VCaP (cell line): ENCODE measurements around the gene MTA3.
"Not testable (repeated sequence)": the region's sequence is repeated elsewhere in the genome, so short reads cannot be mapped to it uniquely, and the experiment has no call there.

Source experiments
- H3K27ac ChIP-seq: fragments of 450-650 bp; 2 replicates; pipeline ENCODE4 v1.5.1; 2017
- CTCF ChIP-seq: fragments of 450-650 bp; conservative IDR thresholded peaks from 2 replicates; pipeline ENCODE4 v1.5.1; 2017; ENCODE audit warnings: mild to moderate bottlenecking, moderate library complexity

MTA3 gene

DNA sequence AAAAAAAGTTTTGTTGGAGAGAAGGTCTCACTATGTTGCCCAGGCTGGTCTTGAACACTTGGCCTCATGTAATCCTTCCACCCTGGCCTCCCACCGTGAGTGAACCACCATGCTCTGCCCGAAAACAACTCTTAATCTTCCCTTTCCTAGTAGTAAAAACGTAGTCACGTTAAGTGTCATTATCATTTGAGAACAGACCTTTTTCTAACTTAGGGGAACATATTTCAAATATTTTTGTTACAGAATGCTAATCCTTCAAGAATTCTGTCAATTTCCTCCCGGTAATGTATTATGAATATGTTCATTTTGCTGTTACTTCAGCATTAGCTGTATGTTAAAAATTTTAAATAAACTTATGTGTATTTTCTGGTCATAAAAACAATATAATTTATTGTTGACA, 49.7 kb downstream of the MTA3 start:
- no peak overlapping the region for H3K27ac ChIP-seq
- TF ChIP-seq CTCF, result no peak

GRCh38 chr2:42618972-42619371, 50.5 kb downstream of the MTA3 start:
- no peak for TF ChIP-seq CTCF
- no peak overlapping the region for H3K27ac ChIP-seq

DNA sequence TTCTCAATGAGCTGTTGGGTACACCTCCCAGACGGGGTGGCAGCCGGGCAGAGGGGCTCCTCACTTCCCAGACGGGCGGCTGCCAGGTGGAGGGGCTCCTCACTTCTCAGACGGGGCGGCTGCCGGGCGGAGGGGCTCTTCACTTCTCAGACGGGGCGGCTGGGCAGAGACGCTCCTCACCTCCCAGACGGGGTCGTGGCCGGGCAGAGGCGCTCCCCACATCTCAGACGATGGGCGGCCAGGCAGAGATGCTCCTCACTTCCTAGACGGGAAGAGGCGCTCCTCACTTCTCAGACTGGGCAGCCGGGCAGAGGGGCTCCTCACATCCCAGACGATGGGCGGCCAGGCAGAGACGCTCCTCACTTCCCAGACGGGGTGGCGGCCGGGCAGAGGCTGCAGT, 53.2 kb downstream of the MTA3 start:
- H3K27ac ChIP-seq, result not testable (repeated sequence)

GRCh38 chr2:42622943-42623676, 54.7 kb downstream of the MTA3 start:
- no peak for TF ChIP-seq CTCF
- H3K27ac ChIP-seq, result no peak overlapping the region

- no peak overlapping the region for H3K27ac ChIP-seq
- TF ChIP-seq CTCF, result no peak
Observed at GRCh38 chr2:42624047-42624446, 55.6 kb downstream of the MTA3 start.

DNA sequence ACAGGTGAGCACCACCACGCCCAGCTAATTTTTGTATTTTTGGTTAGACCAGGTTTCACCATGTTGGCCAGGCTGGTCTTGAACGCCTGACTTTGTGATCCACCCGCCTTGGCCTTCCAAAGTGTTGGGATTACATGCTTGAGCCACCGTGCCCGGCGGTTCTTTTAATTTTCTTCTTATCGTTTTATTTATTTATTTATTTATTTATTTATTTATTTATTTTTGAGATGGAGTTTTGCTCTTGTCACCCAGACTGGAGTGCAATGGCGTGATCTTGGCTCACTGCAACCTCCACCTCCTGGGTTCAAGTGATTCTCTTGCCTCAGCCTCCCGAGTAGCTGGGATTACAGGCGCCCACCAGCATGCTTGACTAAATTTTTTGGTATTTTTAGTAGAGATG, 59.6 kb downstream of the MTA3 start:
- not testable (repeated sequence) for H3K27ac ChIP-seq

DNA sequence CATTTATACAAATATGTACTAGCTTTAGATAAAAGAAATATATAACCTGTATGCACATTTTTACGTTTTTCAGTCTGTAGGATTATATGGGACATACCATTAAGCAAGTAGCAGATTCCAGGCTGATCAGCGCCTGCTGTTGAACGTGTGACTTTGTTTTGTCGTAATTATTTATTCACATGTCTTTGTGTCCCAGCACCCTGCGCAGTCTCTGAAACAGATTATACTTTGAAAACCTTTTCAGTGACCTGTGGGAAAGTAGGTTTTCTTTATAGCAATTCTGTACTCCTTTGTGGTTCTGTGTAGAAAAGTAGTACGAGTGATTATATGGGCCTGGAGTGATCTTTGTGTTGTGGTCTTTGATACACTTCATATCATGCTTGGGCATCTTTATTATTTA, 68.5 kb downstream of the MTA3 start:
- TF ChIP-seq CTCF, result no peak
- no peak overlapping the region for H3K27ac ChIP-seq

DNA sequence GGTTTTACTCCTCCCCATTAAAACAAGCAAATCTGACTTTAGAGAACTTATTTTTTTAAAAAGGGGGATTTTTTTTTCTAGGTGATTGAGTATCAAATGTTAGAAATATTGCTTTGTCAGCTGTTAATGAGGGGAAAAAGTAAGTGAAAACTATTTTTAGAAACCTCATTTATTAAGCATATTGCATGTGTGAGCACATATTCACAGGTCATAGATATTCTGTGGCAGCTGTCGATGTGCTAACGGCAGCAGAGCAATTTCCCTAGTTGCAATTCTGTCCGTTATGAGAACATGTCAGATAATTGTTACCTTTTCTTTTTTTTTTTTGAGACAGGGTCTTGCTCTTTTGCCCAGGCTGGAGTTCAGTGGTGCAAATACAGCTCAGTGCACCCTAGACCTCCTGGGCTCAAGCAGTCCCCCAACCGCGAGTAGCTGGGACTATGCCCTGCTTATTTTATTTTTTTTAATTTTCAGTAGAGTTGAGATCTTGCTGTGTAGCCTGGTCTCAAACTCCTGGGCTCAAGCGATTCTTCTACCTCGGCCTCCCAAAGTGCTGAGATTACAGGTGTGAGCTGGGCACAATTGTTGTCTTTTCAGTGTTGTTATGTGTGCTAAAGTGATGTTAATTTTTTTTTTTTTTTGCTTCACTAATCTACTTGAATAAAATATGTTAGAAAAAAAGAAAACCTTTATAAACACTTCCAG, 69.8 kb downstream of the MTA3 start:
- TF ChIP-seq CTCF, result no peak
- H3K27ac ChIP-seq, result no peak overlapping the region
